ENCODE measurements around the gene PDE4B. TPM values are rescaled to one million over a fixed set of nuclear protein-coding genes. Genes with fewer than 3 reads are reported as not detected.
"Not testable (repeated sequence)": the region's sequence is repeated elsewhere in the genome, so short reads cannot be mapped to it uniquely, and the experiment has no call there.

The PDE4B gene
- total RNA-seq, 4 donors from 2014 or later: 11.2 to 49.5 (median 26.3) TPM

- ATAC-seq (ENCODE audit: low FRiP score) (no peak), DNase-seq (ENCODE audit: low spot score) (no peak)
- TF ChIP-seq, protein P1, sequence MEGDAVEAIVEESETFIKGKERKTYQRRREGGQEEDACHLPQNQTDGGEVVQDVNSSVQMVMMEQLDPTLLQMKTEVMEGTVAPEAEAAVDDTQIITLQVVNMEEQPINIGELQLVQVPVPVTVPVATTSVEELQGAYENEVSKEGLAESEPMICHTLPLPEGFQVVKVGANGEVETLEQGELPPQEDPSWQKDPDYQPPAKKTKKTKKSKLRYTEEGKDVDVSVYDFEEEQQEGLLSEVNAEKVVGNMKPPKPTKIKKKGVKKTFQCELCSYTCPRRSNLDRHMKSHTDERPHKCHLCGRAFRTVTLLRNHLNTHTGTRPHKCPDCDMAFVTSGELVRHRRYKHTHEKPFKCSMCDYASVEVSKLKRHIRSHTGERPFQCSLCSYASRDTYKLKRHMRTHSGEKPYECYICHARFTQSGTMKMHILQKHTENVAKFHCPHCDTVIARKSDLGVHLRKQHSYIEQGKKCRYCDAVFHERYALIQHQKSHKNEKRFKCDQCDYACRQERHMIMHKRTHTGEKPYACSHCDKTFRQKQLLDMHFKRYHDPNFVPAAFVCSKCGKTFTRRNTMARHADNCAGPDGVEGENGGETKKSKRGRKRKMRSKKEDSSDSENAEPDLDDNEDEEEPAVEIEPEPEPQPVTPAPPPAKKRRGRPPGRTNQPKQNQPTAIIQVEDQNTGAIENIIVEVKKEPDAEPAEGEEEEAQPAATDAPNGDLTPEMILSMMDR (IDR thresholded peaks at IDR 0.05): no peak
Observed at GRCh38 chr1:65840683-65841082, 48.0 kb downstream of the PDE4B start.

DNA sequence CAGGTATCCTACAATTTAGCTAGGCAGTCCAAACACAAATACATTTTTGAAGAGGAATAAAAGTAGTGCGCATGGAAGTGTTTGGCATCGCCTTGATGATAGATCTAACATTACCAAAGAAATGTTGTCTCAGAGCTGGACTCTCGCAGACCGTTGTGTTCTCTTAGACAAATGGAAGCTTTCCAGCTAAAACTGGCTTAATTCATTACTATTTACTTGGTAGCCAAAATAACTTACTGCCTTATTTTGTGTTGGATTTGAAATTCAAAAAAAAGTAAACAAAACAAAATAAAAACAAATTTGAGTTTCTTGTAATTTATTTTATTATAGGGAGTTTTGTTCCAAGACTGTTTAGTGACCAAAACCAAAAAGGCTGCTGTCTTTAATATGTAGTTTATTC is 51.6 kb downstream of the PDE4B start:
- no peak for DNase-seq (ENCODE audit: low spot score)
- TF ChIP-seq, protein P1 (IDR thresholded peaks at IDR 0.05): no peak
- ATAC-seq (ENCODE audit: low FRiP score): no peak

- ATAC-seq (ENCODE audit: low FRiP score): no peak
- no peak for DNase-seq (ENCODE audit: low spot score)
- TF ChIP-seq, protein P1 (IDR thresholded peaks at IDR 0.05): no peak
Observed at GRCh38 chr1:65844821-65845534, 52.3 kb downstream of the PDE4B start.

DNA sequence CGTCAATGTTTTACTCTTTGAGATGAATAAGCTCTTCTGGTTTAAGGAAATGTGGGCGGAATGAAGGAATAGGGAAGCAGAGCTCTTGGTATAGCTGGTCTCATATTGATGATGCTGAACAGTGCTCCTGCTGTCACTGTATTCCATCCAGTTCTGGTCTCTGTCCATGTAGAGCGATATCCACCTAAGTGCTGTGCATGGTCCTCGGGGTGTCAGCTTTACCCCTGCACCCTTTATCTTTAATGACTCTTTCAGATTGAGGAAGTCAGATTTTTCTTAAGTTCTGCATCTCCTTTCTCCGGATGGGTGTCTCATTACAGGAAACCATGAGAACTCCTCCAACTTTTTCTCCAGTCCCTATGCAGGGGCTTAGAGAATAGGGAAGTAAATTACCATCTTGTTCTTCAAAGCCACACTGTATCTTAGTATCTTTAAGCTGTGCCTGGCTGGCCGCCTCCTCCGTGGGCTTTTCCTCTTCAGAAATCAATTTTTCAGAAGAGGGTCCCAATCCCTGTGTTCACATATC is 52.9 kb downstream of the PDE4B start:
- no peak for DNase-seq (ENCODE audit: low spot score)
- ATAC-seq (ENCODE audit: low FRiP score): no peak
- TF ChIP-seq, protein P1 (IDR thresholded peaks at IDR 0.05): no peak

DNA sequence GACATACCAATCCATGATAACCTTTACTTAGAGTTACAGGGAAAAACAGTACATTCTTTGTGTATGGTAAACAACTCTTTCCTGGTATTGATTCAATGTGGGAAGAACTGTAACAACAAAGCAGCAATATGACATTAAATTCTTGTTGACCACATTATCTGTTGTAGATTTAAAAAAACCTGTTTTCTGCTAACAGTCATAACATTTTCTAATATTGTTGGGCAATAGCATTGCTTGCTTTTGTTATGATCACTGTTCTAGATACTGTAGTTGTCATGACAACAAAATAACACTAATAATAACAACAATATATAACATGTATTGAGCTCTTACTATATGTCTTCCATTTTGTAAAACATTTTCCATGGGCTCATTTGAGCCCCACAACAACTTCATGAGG is 54.2 kb downstream of the PDE4B start:
- TF ChIP-seq, protein P1 (IDR thresholded peaks at IDR 0.05): no peak
- ATAC-seq (ENCODE audit: low FRiP score) (peak; percentile 43), DNase-seq (ENCODE audit: low spot score) (no peak)

DNA sequence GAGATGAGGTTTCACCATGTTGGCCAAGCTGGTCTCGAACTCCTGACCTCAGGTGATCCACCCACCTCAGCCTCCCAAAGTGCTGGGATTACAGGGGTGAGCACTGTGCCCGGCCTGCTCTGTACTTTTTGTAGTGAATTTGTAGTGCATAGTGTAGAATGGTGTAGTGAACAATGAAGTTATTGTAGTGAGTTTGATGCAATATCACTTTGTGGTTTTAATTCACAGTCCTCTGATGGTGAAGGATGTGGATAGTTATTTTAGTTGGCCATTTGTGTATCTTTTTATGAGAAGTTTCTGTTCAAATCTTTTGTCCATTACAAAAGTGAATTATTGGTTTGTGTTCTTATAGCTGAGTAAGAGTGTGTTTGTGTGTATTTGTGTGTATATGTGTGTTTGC is 57.6 kb downstream of the PDE4B start:
- ATAC-seq (ENCODE audit: low FRiP score): no peak
- no peak for DNase-seq (ENCODE audit: low spot score)

DNA sequence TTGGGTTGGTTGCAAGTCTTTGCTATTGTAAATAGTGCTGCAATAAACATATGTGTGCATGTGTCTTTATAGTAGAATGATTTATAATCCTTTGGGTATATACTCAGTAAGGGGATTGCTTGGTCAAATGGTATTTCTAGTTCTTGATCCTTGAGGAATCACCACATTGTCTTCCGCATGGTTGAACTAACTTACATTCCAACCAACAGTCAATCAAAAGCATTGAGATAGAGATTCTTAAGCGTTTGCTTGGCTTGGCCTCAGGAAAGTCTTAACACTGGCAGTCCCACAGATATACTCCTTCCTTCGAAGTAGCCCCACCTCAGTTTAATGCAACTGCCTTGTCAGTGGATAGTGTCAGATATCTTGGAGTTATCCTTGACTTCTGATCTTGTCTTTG is 63.9 kb downstream of the PDE4B start:
- not testable (repeated sequence) for DNase-seq (ENCODE audit: low spot score); ATAC-seq (ENCODE audit: low FRiP score)

More for the DNA sequence above, 57.6 kb downstream of the PDE4B start:
- TF ChIP-seq, protein P1 (IDR thresholded peaks at IDR 0.05): no peak

All from omental fat pad (tissue), 4 donors.